Activated T-cell treated with anti-CD3 and anti-CD28 coated beads, Interleukin-2, amount 50 U/mL, for 72 hours (primary cell): Measurements from ENCODE around the gene POLD1. TPM values are rescaled to one million over a fixed set of nuclear protein-coding genes. Genes with fewer than 3 reads are reported as not detected.
A peak's percentile ranks its signal among the peaks of the same experiment; 100 is the strongest.

Experiments
- ATAC-seq, 2 donors: fragments of 150-1000 bp; cut with Tn5 transposase; replicated peaks in 1 of 2; 2 replicates each; pipeline ENCODE4 v1.10.0; 2021; ENCODE audit warnings: moderate library complexity in 2 of 2, mild to moderate bottlenecking in 1 of 2
- DNase-seq, 2 donors: peaks; one replicate each; pipeline ENCODE4 v3.0.0; 2021 to 2022; ENCODE audit warnings: mixed read lengths in 1 of 2
- H3K27ac Mint-ChIP-seq: one replicate; pipeline ENCODE4 v1.8.0; 2022; ENCODE audit warnings: mild to moderate bottlenecking, moderate library complexity, mixed read lengths
- H3K27me3 Mint-ChIP-seq: one replicate; pipeline ENCODE4 v1.8.0; 2022; ENCODE audit warnings: low read depth, mixed read lengths
- H3K36me3 Mint-ChIP-seq, 2 donors: one replicate each; pipeline ENCODE4 v1.8.0; 2022; ENCODE audit warnings: mixed read lengths in 2 of 2, mild to moderate bottlenecking in 1 of 2; ENCODE audit not compliant: insufficient read depth in 2 of 2
- H3K4me1 Mint-ChIP-seq: one replicate; pipeline ENCODE4 v1.8.0; 2022; ENCODE audit warnings: low read depth, mixed read lengths
- H3K4me3 Mint-ChIP-seq, 2 donors: one replicate each; pipeline ENCODE4 v1.8.0; 2022; ENCODE audit warnings: mild to moderate bottlenecking in 2 of 2, mixed read lengths in 2 of 2, moderate library complexity in 2 of 2
- H3K9me3 Mint-ChIP-seq, 2 donors: one replicate each; pipeline ENCODE4 v1.8.0; 2022; ENCODE audit warnings: mixed read lengths in 2 of 2
- total RNA-seq, 2 donors: library from RNA; stranded (reverse); gene quantifications; one replicate each; pipeline ENCODE4 v1.2.3, GENCODE V29; 2022

Gene POLD1
- total RNA-seq, 2 donors from 2014 or later, result 133 to 162 TPM

DNA sequence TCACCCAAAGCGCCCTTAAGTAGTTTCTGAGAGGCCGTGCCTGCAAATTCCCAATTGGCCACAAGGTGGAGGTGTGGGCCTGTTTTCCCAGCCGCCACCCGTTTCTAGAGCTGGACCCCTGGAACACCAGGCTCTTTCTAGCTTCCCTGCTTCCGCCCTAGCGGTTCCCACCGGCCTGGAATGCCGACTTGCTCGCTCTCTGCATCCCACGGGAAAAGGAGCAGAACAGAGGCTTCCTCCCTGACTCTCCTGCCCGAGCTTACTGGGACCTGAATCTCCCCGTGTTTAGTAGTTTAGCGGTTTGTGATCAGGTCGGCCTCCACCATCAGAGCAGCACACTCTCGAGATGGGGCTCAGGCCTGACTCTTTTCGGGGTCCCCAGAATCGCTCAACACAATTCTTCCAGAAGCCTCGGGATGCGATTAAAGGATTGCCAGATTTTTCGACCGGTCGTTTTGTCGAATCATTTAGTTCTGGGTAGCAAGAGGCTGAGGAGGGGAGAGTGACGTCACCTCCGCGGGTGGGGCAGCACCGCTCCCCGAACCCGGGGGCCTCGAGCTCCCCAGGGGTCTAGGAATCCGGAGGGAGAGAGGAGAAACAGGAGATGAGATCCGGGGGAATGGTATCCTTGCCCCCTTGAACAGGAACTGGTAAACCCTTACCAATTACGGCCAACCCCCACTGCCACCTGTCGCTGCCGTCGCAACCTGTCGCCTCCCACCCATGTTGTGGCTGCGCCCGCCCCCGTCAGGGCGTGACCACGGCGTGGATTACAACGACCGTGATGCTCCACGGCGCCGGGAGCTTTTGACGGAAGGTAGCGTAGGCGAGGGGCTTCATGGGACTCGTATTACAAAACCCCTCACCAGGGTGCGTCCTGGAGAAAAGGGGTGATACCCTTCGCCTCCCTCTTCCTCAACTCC, 26.7 kb upstream of the POLD1 start:
- no peaks in the 10 kb centered on the region for H3K27me3 Mint-ChIP-seq
- DNase-seq (peak; percentile 88 to 90), ATAC-seq (peak; percentile 72 to 77)
- H3K27ac Mint-ChIP-seq, result peak overlapping the region; percentile 91
- H3K4me3 Mint-ChIP-seq, result peak overlapping the region; percentile 80 to 91
- peaks cover 4 to 6% of the 10 kb centered on the region in 2 donors for H3K9me3 Mint-ChIP-seq
- H3K36me3 Mint-ChIP-seq, result peaks cover 20 to 24% of the 10 kb centered on the region in 2 donors
- H3K4me1 Mint-ChIP-seq, result peaks cover 53% of the 10 kb centered on the region

- H3K27me3 Mint-ChIP-seq, result no peaks in the 10 kb centered on the region
- DNase-seq, result peak; percentile 83 to 84
- peaks cover 22 to 24% of the 10 kb centered on the region in 2 donors for H3K36me3 Mint-ChIP-seq
- peaks cover 66% of the 10 kb centered on the region for H3K4me1 Mint-ChIP-seq
- peak; percentile 11 to 36 for ATAC-seq
- H3K4me3 Mint-ChIP-seq, result peak overlapping the region; percentile 80 to 91
- peak overlapping the region; percentile 86 for H3K27ac Mint-ChIP-seq
- peaks cover 4 to 6% of the 10 kb centered on the region in 2 donors for H3K9me3 Mint-ChIP-seq
These were observed 25.4 kb upstream of the POLD1 start for GRCh38 chr19:50358483-50359327.

GRCh38 chr19:50359328-50359818, 24.8 kb upstream of the POLD1 start:
- H3K27ac Mint-ChIP-seq, result peak overlapping the region; percentile 86
- peaks cover 4 to 6% of the 10 kb centered on the region in 2 donors for H3K9me3 Mint-ChIP-seq
- ATAC-seq (no peak), DNase-seq (no peak)
- H3K4me3 Mint-ChIP-seq, result peak overlapping the region; percentile 80 to 91
- H3K4me1 Mint-ChIP-seq, result peaks cover 73% of the 10 kb centered on the region
- no peaks in the 10 kb centered on the region for H3K27me3 Mint-ChIP-seq
- H3K36me3 Mint-ChIP-seq, result peaks cover 24% of the 10 kb centered on the region in 2 donors

DNA sequence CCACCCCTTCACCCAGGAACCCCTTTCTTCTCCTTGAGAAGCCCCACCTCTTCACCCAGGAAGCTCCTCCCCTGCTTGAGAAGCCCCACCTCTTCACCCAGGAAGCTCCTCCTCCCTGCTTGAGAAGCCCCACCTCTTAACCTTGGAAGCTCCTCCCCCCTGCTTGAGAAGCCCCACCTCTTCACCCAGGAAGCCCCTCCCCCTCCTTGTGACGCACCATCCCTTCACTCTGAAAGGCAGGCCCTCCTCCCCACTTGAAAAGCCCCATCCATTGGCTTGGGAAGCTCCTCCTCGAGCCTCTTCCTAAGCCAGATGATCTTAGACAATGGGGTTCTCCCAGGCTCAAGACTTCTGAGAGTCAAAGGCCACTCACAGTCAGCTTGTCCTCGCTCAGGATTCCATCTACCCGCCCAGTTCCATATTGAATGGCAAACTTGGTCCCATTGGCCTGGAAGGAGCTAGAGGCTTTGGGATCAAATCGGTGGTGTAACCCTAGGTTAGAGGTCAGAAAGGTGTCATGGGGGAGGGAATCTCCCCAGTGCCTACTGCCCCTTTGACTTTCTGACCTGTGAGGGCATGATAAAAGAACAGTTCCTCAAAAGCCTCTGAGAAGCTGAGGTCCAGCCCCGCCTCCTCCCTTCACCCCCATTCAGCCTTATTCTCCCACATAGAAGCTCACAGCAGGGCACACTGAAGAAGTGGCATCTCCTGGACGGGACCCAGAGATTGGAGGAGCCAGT, 22.7 kb upstream of the POLD1 start:
- Mint-ChIP-seq H3K36me3 (peaks cover 25 to 26% of the 10 kb centered on the region in 2 donors), H3K4me3 (peak overlapping the region; percentile 80 to 90), H3K27ac (peak overlapping the region; percentile 93), H3K27me3 (no peaks in the 10 kb centered on the region), H3K9me3 (peaks cover 4 to 6% of the 10 kb centered on the region in 2 donors), H3K4me1 (peaks cover 91% of the 10 kb centered on the region)
- ATAC-seq (no peak), DNase-seq (peak in 1 of 2 donors; percentile 53)

- peak in 1 of 2 donors; percentile 45 for DNase-seq
- peak overlapping the region; percentile 80 to 90 for H3K4me3 Mint-ChIP-seq
- peak overlapping the region; percentile 93 for H3K27ac Mint-ChIP-seq
- peaks cover 4 to 6% of the 10 kb centered on the region in 2 donors for H3K9me3 Mint-ChIP-seq
- peaks cover 25 to 26% of the 10 kb centered on the region in 2 donors for H3K36me3 Mint-ChIP-seq
- peaks cover 88% of the 10 kb centered on the region for H3K4me1 Mint-ChIP-seq
- no peaks in the 10 kb centered on the region for H3K27me3 Mint-ChIP-seq
- ATAC-seq, result no peak
These were observed 22.1 kb upstream of the POLD1 start for GRCh38 chr19:50362030-50362412.

DNA sequence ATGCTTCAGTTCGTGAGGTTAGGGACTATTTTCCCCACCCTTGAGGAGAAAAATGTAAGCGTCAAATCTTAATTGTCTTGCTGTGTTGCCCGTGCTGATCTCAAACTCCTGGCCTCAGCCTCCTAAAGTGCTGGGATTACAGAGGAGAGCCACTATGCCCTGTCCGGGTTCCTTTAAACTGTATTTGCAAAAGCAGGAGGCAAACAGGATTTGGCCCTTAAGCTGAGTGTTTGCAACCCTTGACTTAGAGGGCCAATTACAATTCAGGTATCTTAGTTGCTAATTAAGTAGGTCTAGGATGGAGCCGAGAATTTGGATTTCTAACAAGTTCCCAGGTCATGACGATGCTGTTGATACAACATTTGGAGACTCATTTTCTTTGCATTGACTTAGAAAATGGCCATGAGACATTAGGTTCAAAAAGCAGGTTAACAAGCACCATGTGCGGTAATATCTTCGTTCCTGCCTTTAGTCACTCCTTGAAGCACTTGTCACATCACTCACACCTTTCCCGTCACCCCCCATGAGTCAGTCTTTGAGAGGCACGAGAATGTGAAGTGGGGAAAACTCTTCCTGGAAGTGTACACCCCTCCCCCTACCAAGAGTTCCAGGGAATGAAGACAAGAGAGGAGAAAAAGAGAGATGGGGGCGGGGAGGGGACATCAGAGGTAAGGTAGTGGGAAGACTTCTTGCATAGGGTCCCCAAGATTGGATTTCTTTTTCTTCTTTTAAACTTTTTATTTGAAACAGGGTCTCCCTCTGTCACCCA, 21.3 kb upstream of the POLD1 start:
- Mint-ChIP-seq H3K4me1 (peaks cover 90% of the 10 kb centered on the region), H3K36me3 (peaks cover 25 to 29% of the 10 kb centered on the region in 2 donors), H3K27me3 (no peaks in the 10 kb centered on the region), H3K27ac (peak overlapping the region; percentile 85), H3K9me3 (peaks cover 4 to 6% of the 10 kb centered on the region in 2 donors), H3K4me3 (peak overlapping the region; percentile 80 to 90)
- DNase-seq (peak; percentile 66 to 70), ATAC-seq (peak; percentile 57 to 74)

GRCh38 chr19:50365434-50366306, 18.5 kb upstream of the POLD1 start, which contains the start of gene NAPSA:
TSS of gene NAPSA (minus strand) at chr19:50365639. CDS start at chr19:50365621, 18 bp downstream.
- Mint-ChIP-seq H3K4me3 (peak within 1 kb of the TSS; percentile 79 to 80), H3K36me3 (peaks cover 11 to 13% of the 10 kb centered on the region in 2 donors), H3K27me3 (no peaks in the 10 kb centered on the region), H3K9me3 (peaks cover 1 to 2% of the 10 kb centered on the region in 2 donors), H3K27ac (peak within 1 kb of the TSS; percentile 94), H3K4me1 (peaks cover 81% of the 10 kb centered on the region)
- ATAC-seq (no peak), DNase-seq (no peak)

- no peaks in the 10 kb centered on the region for H3K9me3 Mint-ChIP-seq
- DNase-seq (peak; percentile 80 to 86), ATAC-seq (peak; percentile 65 to 66)
- H3K27me3 Mint-ChIP-seq, result no peaks in the 10 kb centered on the region
- H3K27ac Mint-ChIP-seq, result peak overlapping the region; percentile 88
- peaks cover 48% of the 10 kb centered on the region for H3K4me1 Mint-ChIP-seq
- peaks cover 2 to 5% of the 10 kb centered on the region in 2 donors for H3K36me3 Mint-ChIP-seq
- H3K4me3 Mint-ChIP-seq, result peak overlapping the region; percentile 96 to 97
These were observed 15.2 kb upstream of the POLD1 start for GRCh38 chr19:50368649-50369570.

- ATAC-seq, result no peak
- Mint-ChIP-seq H3K4me3 (no peak overlapping the region), H3K4me1 (peaks cover 46% of the 10 kb centered on the region), H3K36me3 (peaks cover 3 to 6% of the 10 kb centered on the region in 2 donors), H3K27ac (no peak overlapping the region), H3K9me3 (no peaks in the 10 kb centered on the region), H3K27me3 (no peaks in the 10 kb centered on the region)
- DNase-seq, result no peak
These were observed 12.2 kb upstream of the POLD1 start for GRCh38 chr19:50371914-50372475.
